Lower leg skin (tissue), 4 donors: ENCODE data around the gene CDC7. TPM values are rescaled to one million over a fixed set of nuclear protein-coding genes. Genes with fewer than 3 reads are reported as not detected.

Source experiments
- DNase-seq, 2 donors: peaks; one replicate each; pipeline ENCODE4 v3.0.0-alpha.2; 2019; ENCODE audit warnings: low spot score in 2 of 2
- H3K4me3 ChIP-seq: fragments of 200-600 bp; sonication (generic); 2 replicates; pipeline ENCODE4 v1.5.1; 2017; ENCODE audit warnings: mild to moderate bottlenecking, low read depth; ENCODE audit not compliant: poor library complexity, severe bottlenecking
- CTCF ChIP-seq, 3 donors: fragments of 450-650 bp; IDR thresholded peaks; one replicate each; pipeline ENCODE4 v1.5.1; 2016; ENCODE audit warnings: antibody characterized with exemption in 3 of 3, mild to moderate bottlenecking in 3 of 3, moderate library complexity in 2 of 3
- POLR2A ChIP-seq, 2 donors: fragments of 450-650 bp; IDR thresholded peaks; one replicate each; pipeline ENCODE4 v1.6.1; 2016 to 2017; ENCODE audit warnings: antibody characterized with exemption in 2 of 2, mild to moderate bottlenecking in 1 of 2, moderate library complexity in 1 of 2
- WGBS, 2 donors: methylation state at CpG; one replicate each; pipeline ENCODE4 v1.1.5; 2018; 5-methylcytosine and 5-hydroxymethylcytosine counted together
- intact Hi-C: fragments of 100-400 bp; cut with DNase I; formaldehyde crosslinking; loops from one replicate; pipeline ENCODE4 v1.15.0; 2023; ENCODE audit warnings: low total_unique reads
- total RNA-seq, 4 donors: library from RNA; depleted of rRNA; stranded (reverse); fragments of >200 nt; gene quantifications; one replicate each; pipeline ENCODE4 v1.1.0, GENCODE V29; 2016

CDC7 gene
- total RNA-seq, 4 donors from 2014 or later, result 0.80 to 1.1 (median 1.1) TPM

GRCh38 chr1:91549041-91549735 lies 48.5 kb downstream of the CDC7 start:
- intact Hi-C loops, result no loop called here
- WGBS, 2 donors, result 22 to 47% methylated on average over 2 of the region's 2 CpGs
- DNase-seq, result no peak
- TF ChIP-seq POLR2A (IDR thresholded peaks at IDR 0.05), result no peak
- no peak for TF ChIP-seq CTCF (IDR thresholded peaks at IDR 0.05)
- no peak overlapping the region for H3K4me3 ChIP-seq

DNA sequence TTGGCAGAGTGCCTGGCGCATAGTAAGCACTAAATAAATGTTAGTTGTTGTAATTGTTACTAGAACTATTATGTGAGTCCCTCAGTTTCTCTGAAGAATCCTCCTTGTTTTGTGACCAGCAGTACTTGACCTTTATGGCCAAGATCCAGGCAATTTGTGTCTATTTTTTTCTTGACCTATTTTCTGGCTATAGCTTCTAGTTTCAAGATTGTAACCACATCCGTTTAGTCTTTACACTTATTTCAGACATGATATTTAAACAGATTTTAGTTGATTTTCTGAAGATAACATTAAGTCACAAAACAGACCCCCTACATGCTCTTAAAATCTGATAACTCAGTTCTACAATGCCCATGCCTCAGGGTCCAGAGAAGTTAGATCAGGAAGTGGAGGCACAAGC lies 50.3 kb downstream of the CDC7 start:
- H3K4me3 ChIP-seq, result no peak overlapping the region
- TF ChIP-seq POLR2A (IDR thresholded peaks at IDR 0.05), result no peak
- TF ChIP-seq CTCF (IDR thresholded peaks at IDR 0.05), result no peak
- no peak for DNase-seq
- WGBS, 2 donors, result 85 to 91% methylated on average over 2 of the region's 2 CpGs
- intact Hi-C loops, result no loop called here

GRCh38 chr1:91552091-91552490 lies 51.4 kb downstream of the CDC7 start:
- no peak for DNase-seq
- intact Hi-C loops, result no loop called here
- TF ChIP-seq POLR2A (IDR thresholded peaks at IDR 0.05) (no peak), CTCF (IDR thresholded peaks at IDR 0.05) (no peak)
- H3K4me3 ChIP-seq, result no peak overlapping the region

DNA sequence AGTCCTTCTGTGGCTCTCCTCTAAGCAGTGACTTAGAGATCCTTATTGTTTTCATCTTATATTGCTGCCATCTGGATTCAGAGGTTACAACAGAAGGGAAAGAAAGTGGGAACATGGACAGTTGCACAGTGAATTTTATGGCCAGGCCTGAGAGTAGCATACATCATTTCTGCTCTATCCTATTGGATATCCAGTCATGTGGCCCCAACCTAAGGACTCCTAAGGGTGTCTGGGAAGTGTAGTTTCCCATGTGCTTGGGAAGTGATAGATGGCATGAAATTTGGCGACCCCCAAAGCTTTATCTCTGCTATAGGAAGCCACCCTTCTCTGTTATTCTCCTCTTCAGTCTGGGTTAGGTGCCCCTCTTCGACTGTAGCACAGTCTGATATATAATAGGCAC lies 51.9 kb downstream of the CDC7 start:
- no peak overlapping the region for H3K4me3 ChIP-seq
- no peak for DNase-seq
- WGBS, 2 donors, result 89 to 95% methylated on average over 2 of the region's 2 CpGs
- intact Hi-C loops, result no loop called here
- TF ChIP-seq POLR2A (IDR thresholded peaks at IDR 0.05) (no peak), CTCF (IDR thresholded peaks at IDR 0.05) (no peak)

GRCh38 chr1:91553177-91553591 lies 52.5 kb downstream of the CDC7 start:
- intact Hi-C loops, result no loop called here
- DNase-seq, result no peak
- H3K4me3 ChIP-seq, result no peak overlapping the region
- 18 to 31% methylated on average over 3 of the region's 3 CpGs for WGBS, 2 donors
- no peak for TF ChIP-seq CTCF (IDR thresholded peaks at IDR 0.05)
- TF ChIP-seq POLR2A (IDR thresholded peaks at IDR 0.05), result no peak
